HG02852 (cell line): Measurements from ENCODE around the gene RAP1GAP2.
"Not testable (repeated sequence)": the region's sequence is repeated elsewhere in the genome, so short reads cannot be mapped to it uniquely, and the experiment has no call there.

Experiments
- ATAC-seq: cut with Tn5 transposase; IDR thresholded peaks from one replicate; pipeline ENCODE4 v1.9.1; 2021; ENCODE audit warnings: mild to moderate bottlenecking, moderate library complexity; ENCODE audit not compliant: unreplicated experiment

RAP1GAP2 gene

GRCh38 chr17:2785376-2785775, 10.9 kb upstream of the RAP1GAP2 start:
- ATAC-seq: not testable (repeated sequence)

GRCh38 chr17:2786176-2786881, 9.9 kb upstream of the RAP1GAP2 start:
- peak; percentile 73 for ATAC-seq

- ATAC-seq: no peak
Observed at GRCh38 chr17:2789700-2790099, 6.5 kb upstream of the RAP1GAP2 start.

- no peak for ATAC-seq
Observed at GRCh38 chr17:2792366-2793169, 3.7 kb upstream of the RAP1GAP2 start.

GRCh38 chr17:2794111-2794803, 2.0 kb upstream of the RAP1GAP2 start:
- ATAC-seq: no peak

- no peak for ATAC-seq
Observed at GRCh38 chr17:2795441-2796163, 636 bp upstream of the RAP1GAP2 start.

GRCh38 chr17:2797226-2797625, 988 bp downstream of the RAP1GAP2 start:
- no peak for ATAC-seq

GRCh38 chr17:2797637-2798036, 1.4 kb downstream of the RAP1GAP2 start:
- ATAC-seq: no peak

GRCh38 chr17:2798188-2798587, 1.9 kb downstream of the RAP1GAP2 start:
- ATAC-seq: no peak

- no peak for ATAC-seq
Observed at GRCh38 chr17:2798678-2799077, 2.4 kb downstream of the RAP1GAP2 start.

GRCh38 chr17:2799653-2800052, 3.4 kb downstream of the RAP1GAP2 start:
- ATAC-seq: no peak

- no peak for ATAC-seq
Observed at GRCh38 chr17:2800367-2800766, 4.1 kb downstream of the RAP1GAP2 start.

- no peak for ATAC-seq
Observed at GRCh38 chr17:2801841-2802240, 5.6 kb downstream of the RAP1GAP2 start.

- ATAC-seq: no peak
Observed at GRCh38 chr17:2802574-2802973, 6.3 kb downstream of the RAP1GAP2 start.

GRCh38 chr17:2803386-2803785, 7.1 kb downstream of the RAP1GAP2 start:
- ATAC-seq: no peak

- ATAC-seq: no peak
Observed at GRCh38 chr17:2803971-2804370, 7.7 kb downstream of the RAP1GAP2 start.

GRCh38 chr17:2804912-2805311, 8.7 kb downstream of the RAP1GAP2 start:
- ATAC-seq: no peak

GRCh38 chr17:2805961-2806360, 9.7 kb downstream of the RAP1GAP2 start:
- no peak for ATAC-seq

- no peak for ATAC-seq
Observed at GRCh38 chr17:2808367-2809335, 12.4 kb downstream of the RAP1GAP2 start.

- no peak for ATAC-seq
Observed at GRCh38 chr17:2809337-2809736, 13.1 kb downstream of the RAP1GAP2 start.
